HG03175 (cell line): ENCODE measurements around the gene TBC1D16.

ENCODE experiments used
- ATAC-seq: cut with Tn5 transposase; IDR thresholded peaks from one replicate; pipeline ENCODE4 v1.9.1; 2021; ENCODE audit warnings: mild to moderate bottlenecking, moderate library complexity; ENCODE audit not compliant: unreplicated experiment

The TBC1D16 gene

GRCh38 chr17:79954281-79955166 is 81.1 kb downstream of the TBC1D16 start:
- ATAC-seq = no peak

GRCh38 chr17:79953335-79953734 is 82.3 kb downstream of the TBC1D16 start:
- ATAC-seq = no peak

DNA sequence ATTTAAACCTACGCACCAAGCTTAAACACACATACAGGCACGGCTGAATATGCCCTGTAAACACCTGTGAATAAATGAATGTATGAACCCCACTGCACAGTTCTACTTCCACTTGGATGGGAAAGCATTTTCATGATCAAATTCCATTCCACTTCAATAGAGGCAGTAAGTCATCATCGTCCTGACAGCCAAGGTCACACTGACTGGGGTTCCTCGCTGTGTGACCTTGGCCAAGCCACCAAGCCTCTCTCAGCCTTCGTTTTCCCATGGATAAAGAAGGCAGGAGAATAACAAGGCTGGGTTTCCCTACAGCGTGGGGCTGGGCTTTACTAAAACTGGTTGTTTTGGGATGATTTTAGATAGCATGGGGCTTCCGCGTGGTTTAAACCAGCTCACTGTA is 82.8 kb downstream of the TBC1D16 start:
- ATAC-seq = no peak

DNA sequence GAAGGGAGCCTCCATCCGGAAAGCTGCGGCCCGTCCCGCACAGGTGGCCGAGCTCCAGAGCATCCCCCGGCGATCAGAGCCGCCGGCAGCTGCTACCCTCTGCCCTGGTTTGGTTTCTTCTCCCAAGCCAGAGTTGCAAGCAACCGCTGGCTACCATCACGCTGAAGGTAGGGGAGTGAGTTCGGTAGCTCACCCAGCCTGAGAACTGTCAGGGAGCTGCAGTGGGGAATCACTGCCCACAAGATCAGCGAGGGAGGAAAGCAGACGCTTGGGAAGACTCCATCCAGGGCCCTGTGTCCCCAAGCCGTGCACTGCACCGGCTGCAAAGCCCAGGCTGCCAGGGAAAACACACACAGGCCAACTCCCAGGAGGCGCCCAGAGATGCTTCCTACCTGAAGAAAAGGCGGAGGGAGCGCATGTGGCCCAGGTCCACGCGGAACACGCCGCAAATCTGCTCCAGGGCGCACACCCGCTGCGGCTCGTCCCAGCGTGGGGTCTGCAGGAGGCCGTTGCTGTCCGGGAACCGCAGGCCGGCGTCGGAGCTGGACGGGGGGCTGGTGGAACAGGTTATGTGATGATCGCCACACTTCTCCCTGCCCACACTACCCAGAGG is 83.3 kb downstream of the TBC1D16 start:
- ATAC-seq = no peak

GRCh38 chr17:79951361-79952264 is 84.1 kb downstream of the TBC1D16 start:
- ATAC-seq = no peak

- no peak for ATAC-seq
Observed at GRCh38 chr17:79950751-79951150, 84.9 kb downstream of the TBC1D16 start.

- ATAC-seq = no peak
Observed at GRCh38 chr17:79950306-79950705, 85.4 kb downstream of the TBC1D16 start.

DNA sequence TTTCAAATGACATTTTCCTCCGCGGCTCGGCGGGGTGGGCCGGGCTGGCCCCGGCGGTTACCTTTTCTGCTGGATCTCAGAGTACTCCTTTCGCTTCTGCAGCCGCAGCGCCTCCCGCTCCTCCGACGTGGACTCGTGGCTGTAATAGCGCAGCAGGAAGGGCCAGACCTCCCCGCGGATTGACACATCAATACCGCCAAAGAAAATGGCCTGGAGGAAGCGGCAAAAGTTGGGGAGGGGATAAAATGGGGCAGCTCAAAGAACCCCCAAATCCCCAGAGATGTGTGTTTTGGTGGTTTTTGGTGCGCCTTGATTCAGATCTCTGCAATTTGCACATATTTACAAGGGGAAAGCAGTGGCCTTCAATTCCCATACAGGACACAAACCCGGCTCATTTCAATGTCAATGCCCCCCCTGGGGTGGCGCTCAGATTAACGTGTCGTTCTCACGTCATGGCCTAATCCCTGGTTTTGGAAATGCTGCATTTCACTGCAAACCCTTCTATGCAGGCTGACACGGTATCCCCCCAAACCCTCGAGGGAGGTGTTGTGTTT is 85.9 kb downstream of the TBC1D16 start:
- no peak for ATAC-seq

- no peak for ATAC-seq
Observed at GRCh38 chr17:79948945-79949655, 86.6 kb downstream of the TBC1D16 start.

DNA sequence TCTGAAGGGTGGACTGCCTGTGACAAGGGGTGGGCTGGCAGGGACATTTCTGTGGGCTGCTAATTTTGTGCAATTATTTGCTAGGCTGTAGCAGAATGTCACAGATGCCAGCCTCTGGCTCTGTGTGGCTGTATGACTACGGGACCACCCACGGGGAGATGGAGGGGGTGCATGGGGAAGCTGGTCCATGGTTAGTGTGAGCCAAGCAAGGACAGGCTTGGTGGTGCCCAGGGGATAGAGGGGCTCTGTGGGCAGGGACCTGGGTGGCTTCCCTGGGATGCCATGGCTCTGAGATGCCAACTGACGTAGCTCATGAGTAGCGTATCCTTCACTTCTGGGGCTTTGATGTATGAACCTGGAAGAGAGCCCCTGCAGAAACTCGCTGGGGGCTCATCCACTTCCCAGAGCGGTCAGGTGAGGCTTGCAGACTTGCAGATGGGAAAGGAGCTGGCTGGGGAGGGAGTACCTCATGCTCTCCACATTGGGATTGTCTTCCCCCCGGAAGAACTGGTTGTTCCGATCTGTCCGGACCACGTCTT is 87.2 kb downstream of the TBC1D16 start:
- no peak for ATAC-seq

- no peak for ATAC-seq
Observed at GRCh38 chr17:79947351-79948031, 88.2 kb downstream of the TBC1D16 start.

GRCh38 chr17:79946352-79947231 is 89.1 kb downstream of the TBC1D16 start:
- ATAC-seq = no peak

- ATAC-seq = no peak
Observed at GRCh38 chr17:79945591-79946255, 89.9 kb downstream of the TBC1D16 start.

- no peak for ATAC-seq
Observed at GRCh38 chr17:79944821-79945391, 90.8 kb downstream of the TBC1D16 start.

DNA sequence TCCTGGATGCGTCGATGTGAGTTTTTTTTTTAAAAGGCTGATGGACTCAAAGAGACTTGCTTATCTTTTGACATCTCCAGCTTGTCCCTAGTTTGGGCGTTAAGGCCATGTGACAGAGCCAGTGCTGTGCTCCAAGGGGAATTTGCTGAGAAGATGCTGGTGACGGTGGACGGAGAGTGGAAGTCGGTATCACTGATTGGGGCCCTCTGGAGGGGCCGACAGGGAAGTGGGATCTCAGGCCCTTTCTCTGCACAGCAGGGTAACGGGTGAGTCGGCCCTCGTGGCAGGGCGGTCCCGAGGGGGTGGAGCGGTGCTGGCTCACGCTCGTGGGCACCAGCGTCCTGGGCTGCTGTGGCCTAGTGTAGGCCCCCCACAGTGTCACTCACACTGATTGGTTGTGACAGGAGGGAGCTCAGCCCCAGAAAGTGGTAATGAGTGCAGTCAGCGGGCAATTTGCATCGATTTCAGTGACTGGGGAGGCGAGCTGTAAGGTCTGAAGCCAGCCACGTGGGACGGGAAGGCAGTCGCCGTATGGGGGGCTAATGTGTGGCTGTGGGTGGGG is 91.3 kb downstream of the TBC1D16 start:
- no peak for ATAC-seq

DNA sequence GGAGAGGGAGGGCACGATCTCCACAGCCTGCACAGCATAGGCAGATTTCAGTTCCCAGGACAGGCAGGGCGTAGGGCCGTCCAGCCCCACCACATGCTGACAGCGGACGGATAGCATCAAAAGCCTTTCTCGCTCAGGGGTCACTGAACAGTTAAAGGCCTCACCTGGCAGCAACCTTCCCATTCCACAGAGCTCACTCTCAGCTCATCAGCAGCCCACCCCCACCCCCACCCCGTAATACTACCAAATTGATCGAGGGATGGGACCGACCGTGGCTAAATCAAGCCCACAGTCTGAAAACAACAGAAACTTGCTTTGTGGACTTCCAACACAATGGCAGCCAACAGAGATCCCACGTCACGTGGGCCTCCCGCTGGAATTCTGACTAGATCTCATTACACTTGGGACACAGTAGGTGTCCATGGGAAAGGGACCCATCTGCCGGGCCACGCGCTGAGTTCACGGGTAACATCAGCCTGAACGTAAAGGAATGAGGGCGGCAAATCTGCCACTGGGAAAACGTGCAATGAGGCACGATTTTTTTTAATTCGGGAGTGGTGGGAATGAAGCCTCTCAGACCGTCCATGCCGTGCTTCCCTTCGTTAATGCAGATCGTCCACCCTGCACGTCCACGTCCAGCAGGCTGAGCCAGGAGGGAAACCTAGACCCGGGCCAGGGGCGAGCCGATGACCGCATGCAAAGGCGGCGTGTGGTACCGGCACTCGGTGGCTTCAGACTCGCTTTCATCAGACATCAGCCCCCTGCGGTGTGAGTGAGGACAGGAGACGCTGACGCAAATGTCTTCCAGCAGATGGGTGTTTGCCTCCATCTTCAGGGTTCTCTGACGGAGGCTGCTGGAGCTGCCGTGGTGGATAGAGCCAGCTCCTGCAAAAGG is 92.1 kb downstream of the TBC1D16 start:
- ATAC-seq = no peak
